H1 (cell line): ENCODE data around the gene NOS1AP. TPM values are rescaled to one million over a fixed set of nuclear protein-coding genes. Genes with fewer than 3 reads are reported as not detected.

Experiments used
- CTCF ChIA-PET: fragments of 300-600 bp; sonication (Branson Sonifier 250); formaldehyde crosslinking; loops from one replicate; lab custom pipeline; 2021; ENCODE audit not compliant: partially characterized antibody; lab: Charles Lee
- POLR2A ChIA-PET: fragments of 300-600 bp; sonication (Branson Sonifier 250); formaldehyde crosslinking; loops from one replicate; lab custom pipeline; 2021; ENCODE audit warnings: inconsistent platforms; ENCODE audit not compliant: partially characterized antibody; lab: Charles Lee
- DNase-seq, 2 experiments: peaks; one replicate each; pipeline versions ENCODE4 v3.0.0 to v3.0.0-alpha.2; 2010 to 2022; ENCODE audit warnings: low spot score in 2 of 2, low read depth in 1 of 2, mixed read lengths in 1 of 2
- FAIRE-seq: peaks from 2 replicates; lab custom pipeline; 2011; peaks lifted over from hg19 to GRCh38; lab: Jason Lieb, UNC
- H2AFZ ChIP-seq: 2 replicates; pipeline ENCODE4 v1.8.1; 2012; ENCODE audit warnings: low read length, inconsistent platforms
- H2AK5ac ChIP-seq: 2 replicates; pipeline ENCODE4 v1.6.1; 2013; ENCODE audit warnings: low read depth, low read length
- H2BK120ac ChIP-seq: replicated peaks from 2 replicates; pipeline ENCODE3; 2013; ENCODE audit warnings: low read depth, low read length, inconsistent platforms
- H2BK12ac ChIP-seq: 2 replicates; pipeline ENCODE4 v1.6.1; 2013; ENCODE audit warnings: low read depth, low read length
- H2BK15ac ChIP-seq: 2 replicates; pipeline ENCODE4 v1.6.1; 2013; ENCODE audit warnings: low read length
- H2BK20ac ChIP-seq: 2 replicates; pipeline ENCODE4 v1.6.1; 2013; ENCODE audit warnings: low read length
- H2BK5ac ChIP-seq: 2 replicates; pipeline ENCODE4 v1.6.1; 2013; ENCODE audit warnings: low read depth, low read length
- H3K14ac ChIP-seq: 2 replicates; pipeline ENCODE4 v1.6.1; 2013; ENCODE audit warnings: inconsistent platforms; ENCODE audit not compliant: insufficient read length
- H3K18ac ChIP-seq: 2 replicates; pipeline ENCODE4 v1.6.1; 2013; ENCODE audit warnings: low read length; ENCODE audit errors: extremely low read depth
- H3K23ac ChIP-seq: 2 replicates; pipeline ENCODE4 v1.6.1; 2013; ENCODE audit warnings: inconsistent platforms; ENCODE audit not compliant: insufficient read length
- H3K23me2 ChIP-seq: 2 replicates; pipeline ENCODE4 v1.6.1; 2013; ENCODE audit warnings: low read depth, low read length
- H3K27ac ChIP-seq: 2 replicates; pipeline ENCODE4 v1.6.1; 2011; ENCODE audit warnings: low read depth, low read length, inconsistent platforms
- H3K27me3 ChIP-seq, 4 experiments: replicated peaks in 1 of 4; 1 replicate in 1 of 4; 2 replicates in 3 of 4; pipeline versions ENCODE4 v1.6.1 to v1.8.1; 2011 to 2013; ENCODE audit warnings: low read length in 3 of 4, mild to moderate bottlenecking in 3 of 4, inconsistent platforms in 2 of 4, mixed read lengths in 2 of 4, moderate library complexity in 1 of 4; ENCODE audit not compliant: control insufficient read depth in 3 of 4, insufficient read depth in 3 of 4; ENCODE audit errors: extremely low read depth in 1 of 4
- H3K36me3 ChIP-seq, 4 experiments: 2 replicates each; pipeline versions ENCODE4 v1.6.1 to v1.8.1; 2011 to 2013; ENCODE audit warnings: mild to moderate bottlenecking in 4 of 4, low read length in 3 of 4, moderate library complexity in 2 of 4, control low read depth in 1 of 4, inconsistent platforms in 1 of 4; ENCODE audit not compliant: insufficient read depth in 4 of 4, control insufficient read depth in 2 of 4
- H3K4ac ChIP-seq: replicated peaks from 2 replicates; pipeline ENCODE3; 2013; ENCODE audit warnings: low read length, low read depth, mixed read lengths, inconsistent platforms; ENCODE audit not compliant: insufficient read length
- H3K4me1 ChIP-seq, 4 experiments: replicated peaks in 1 of 4; 1 replicate in 1 of 4; 2 replicates in 3 of 4; pipeline versions ENCODE4 v1.6.1 to v1.8.1; 2011 to 2013; ENCODE audit warnings: low read length in 3 of 4, inconsistent platforms in 2 of 4, mixed read lengths in 1 of 4; ENCODE audit not compliant: insufficient read depth in 4 of 4, control insufficient read depth in 3 of 4
- H3K4me2 ChIP-seq, 2 experiments: 2 replicates each; pipeline versions ENCODE4 v1.6.1 to v1.8.1; 2011 to 2013; ENCODE audit warnings: low read depth in 2 of 2, low read length in 2 of 2, control low read depth in 1 of 2, inconsistent platforms in 1 of 2, mild to moderate bottlenecking in 1 of 2; ENCODE audit not compliant: insufficient read depth in 1 of 2
- H3K4me3 ChIP-seq, 4 experiments: fragments of 200-600, 300-600 bp in 1 of 4; sonication (generic), shearing (Covaris generic), sonication (Bioruptor Twin) in 1 of 4; 2 replicates each; pipeline versions ENCODE4 v1.5.1 to v1.8.1; 2011 to 2016; ENCODE audit warnings: low read length in 4 of 4, low read depth in 3 of 4, control low read depth in 2 of 4, inconsistent platforms in 2 of 4, mild to moderate bottlenecking in 2 of 4, mixed read lengths in 1 of 4, moderate library complexity in 1 of 4; ENCODE audit not compliant: insufficient read depth in 2 of 4; ENCODE audit errors: extremely low read depth in 1 of 4
- H3K56ac ChIP-seq: replicated peaks from 2 replicates; pipeline ENCODE3; 2013; ENCODE audit warnings: low read depth, mild to moderate bottlenecking, mixed read lengths, low read length, inconsistent platforms; ENCODE audit not compliant: insufficient read length
- H3K79me1 ChIP-seq: 2 replicates; pipeline ENCODE4 v1.6.1; 2013; ENCODE audit warnings: low read depth, low read length, control low read depth
- H3K79me2 ChIP-seq, 2 experiments: 2 replicates each; pipeline versions ENCODE4 v1.6.1 to v1.8.1; 2012 to 2013; ENCODE audit warnings: low read length in 2 of 2, mild to moderate bottlenecking in 2 of 2, inconsistent platforms in 1 of 2; ENCODE audit not compliant: insufficient read depth in 2 of 2, control insufficient read depth in 1 of 2
- H3K9ac ChIP-seq, 4 experiments: replicated peaks in 1 of 4; 1 replicate in 1 of 4; 2 replicates in 3 of 4; pipeline versions ENCODE4 v1.6.1 to v1.8.1; 2011 to 2013; ENCODE audit warnings: low read depth in 3 of 4, low read length in 3 of 4, control low read depth in 2 of 4, mild to moderate bottlenecking in 2 of 4, moderate library complexity in 2 of 4, inconsistent platforms in 1 of 4; ENCODE audit errors: extremely low read depth in 1 of 4
- H3K9me3 ChIP-seq, 2 experiments: 2 replicates each; pipeline versions ENCODE4 v1.6.1 to v1.8.1; 2012 to 2013; ENCODE audit warnings: mild to moderate bottlenecking in 2 of 2, moderate library complexity in 2 of 2, control low read depth in 1 of 2, inconsistent platforms in 1 of 2, low read depth in 1 of 2, low read length in 1 of 2, mixed read lengths in 1 of 2; ENCODE audit not compliant: insufficient read depth in 2 of 2
- H4K20me1 ChIP-seq, 2 experiments: replicated peaks in 1 of 2; 2 replicates each; pipeline versions ENCODE3 to v1.8.1; 2011 to 2013; ENCODE audit warnings: inconsistent platforms in 2 of 2, low read length in 2 of 2, mild to moderate bottlenecking in 1 of 2; ENCODE audit not compliant: insufficient read depth in 2 of 2, control insufficient read depth in 1 of 2
- H4K5ac ChIP-seq: 2 replicates; pipeline ENCODE4 v1.6.1; 2013; ENCODE audit warnings: low read length, low read depth, mixed read lengths, inconsistent platforms; ENCODE audit not compliant: insufficient read length
- H4K8ac ChIP-seq: 2 replicates; pipeline ENCODE4 v1.8.0; 2013; ENCODE audit warnings: mild to moderate bottlenecking, moderate library complexity, low read length, inconsistent platforms; ENCODE audit not compliant: insufficient read depth; ENCODE audit errors: extremely low read depth
- H4K91ac ChIP-seq: replicated peaks from 2 replicates; pipeline ENCODE3; 2013; ENCODE audit warnings: low read length, mixed read lengths, inconsistent platforms; ENCODE audit not compliant: insufficient read length
- SIN3A ChIP-seq, 2 experiments: IDR thresholded peaks in 1 of 2; conservative IDR thresholded peaks in 1 of 2; 2 replicates each; pipeline ENCODE4 v1.6.1; 2011 to 2012; ENCODE audit warnings: low read length in 2 of 2, improper control_type of control experiment in 1 of 2, low read depth in 1 of 2, mild to moderate bottlenecking in 1 of 2
- SUZ12 ChIP-seq: fragments of 200-600 bp; sonication (generic); IDR thresholded peaks from 2 replicates; pipeline ENCODE4 v1.6.1; 2012; ENCODE audit warnings: mild to moderate bottlenecking, inconsistent platforms, low read length, moderate library complexity, mixed read lengths
- WGBS, 2 experiments: shearing (Covaris generic) in 1 of 2; methylation state at CpG; one replicate each; pipeline versions ENCODE4 v1.1.6 to v1.1.7; 2013 to 2015; ENCODE audit warnings: low lambda C conversion rate in 2 of 2, mixed read lengths in 2 of 2, inconsistent platforms in 1 of 2, low coverage in 1 of 2, missing lambda C conversion rate in 1 of 2; ENCODE audit not compliant: insufficient replicate concordance in 2 of 2, insufficient coverage in 1 of 2, insufficient read length in 1 of 2; ENCODE audit errors: extremely low coverage in 1 of 2, missing lambda C conversion rate in 1 of 2; 5-methylcytosine and 5-hydroxymethylcytosine counted together
- polyA plus RNA-seq, 7 experiments: library from polyadenylated mRNA; depleted of rRNA in 3 of 7; stranded (reverse) in 5 of 7; unstranded in 2 of 7; fragments of >200 nt in 5 of 7; fragments of 200-250 nt in 2 of 7; gene quantifications; 1 replicate in 5 of 7; 2 replicates in 1 of 7; 4 replicates in 1 of 7; pipeline versions ENCODE4 v1.2.1 to v1.2.3, GENCODE V29; 2011 to 2013; ENCODE audit warnings: missing spikeins in 2 of 7, mixed read lengths in 2 of 7
- total RNA-seq: library from RNA; stranded (reverse); fragmentation: NEBNext Ultra II Directional; extraction: Animal tissue kit (Norgen Biotek cat#: 25700); gene quantifications from 2 replicates; pipeline ENCODE4 v1.2.1, GENCODE V29; 2021

The NOS1AP gene
- total and polyA plus RNA-seq, 2 of the 8 experiments (the other 6 are each of a cell fraction or from before 2014, with no cell fraction given) = 2.4 to 12.1 TPM

DNA sequence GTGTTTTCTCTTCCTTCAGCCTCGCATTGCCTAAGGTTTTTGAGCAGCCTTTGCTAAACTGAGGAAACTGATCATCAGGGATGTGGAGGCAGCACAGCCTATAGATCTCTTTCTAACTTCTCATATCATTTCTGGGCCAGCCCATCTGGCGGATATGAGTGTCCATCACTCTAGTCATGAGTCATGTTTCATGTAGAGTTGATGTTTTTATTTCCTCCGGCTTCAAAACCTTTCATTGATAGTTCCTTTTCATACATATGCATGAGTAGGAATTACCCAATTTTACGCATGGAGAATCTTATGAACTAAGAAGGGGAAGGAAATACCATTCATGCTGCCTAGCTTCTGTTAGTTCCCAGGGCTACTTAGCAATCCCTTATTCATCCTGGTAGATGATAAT is 240.8 kb downstream of the NOS1AP start:
- POLR2A ChIA-PET = no interaction called here
- no peaks in the 10 kb centered on the region for H3K9me3 ChIP-seq
- no peak overlapping the region for H3K27ac ChIP-seq
- no peak overlapping the region for H3K4me2 ChIP-seq
- DNase-seq = no peak
- H2BK120ac ChIP-seq = no peak overlapping the region
- WGBS, 2 experiments = 91% methylated on average over 4 of the region's 4 CpGs; no CpG with 5 or more reads in 1 of the 2 experiments
- no peak overlapping the region for H2AK5ac ChIP-seq
- no peak overlapping the region for H2BK20ac ChIP-seq
- H3K23ac ChIP-seq = no peak overlapping the region
- no peaks in the 10 kb centered on the region for H4K20me1 ChIP-seq
- H3K23me2 ChIP-seq = no peaks in the 10 kb centered on the region
- no peak overlapping the region for H2BK15ac ChIP-seq
- H3K14ac ChIP-seq = no peak overlapping the region
- CTCF ChIA-PET = interaction anchor here (1.3 kb wide), 1 partner anchor 273 kb away, joined by 3 read pairs; no protein-coding TSS in a partner anchor
- TF ChIP-seq SUZ12 (no peak), SIN3A (conservative IDR thresholded peaks at IDR 0.05 in 1 of 2, IDR thresholded peaks at IDR 0.05 in 1 of 2; ENCODE audit: low read depth in 1 of 2, low read length in 2 of 2) (no peak)
- H4K5ac ChIP-seq = no peak overlapping the region
- H4K8ac ChIP-seq = no peak overlapping the region
- H3K79me2 ChIP-seq = no peaks in the 10 kb centered on the region
- H3K9ac ChIP-seq = no peak overlapping the region
- H2BK12ac ChIP-seq = no peak overlapping the region
- no peaks in the 10 kb centered on the region for H3K36me3 ChIP-seq
- H3K4ac ChIP-seq = no peak overlapping the region
- no peaks in the 10 kb centered on the region for H3K27me3 ChIP-seq
- FAIRE-seq = no peak
- no peak overlapping the region for H3K18ac ChIP-seq
- no peak overlapping the region for H2BK5ac ChIP-seq
- H2AFZ ChIP-seq = no peak overlapping the region
- no peak overlapping the region for H3K56ac ChIP-seq
- peaks cover 0 to 4% (median 0%) of the 10 kb centered on the region in 4 experiments; a peak in 2 of 7 replicates for H3K4me1 ChIP-seq
- no peak overlapping the region for H4K91ac ChIP-seq
- no peak overlapping the region for H3K4me3 ChIP-seq
- H3K79me1 ChIP-seq = no peaks in the 10 kb centered on the region
